AG04449 (cell line): Measurements from ENCODE around the gene ANKRD62.
"Not testable (repeated sequence)": the region's sequence is repeated elsewhere in the genome, so short reads cannot be mapped to it uniquely, and the experiment has no call there.

Experiments
- CTCF ChIA-PET: fragments of 350-600 bp; formaldehyde crosslinking; extraction: SDS; loops from one replicate; lab custom pipeline; 2021; ENCODE audit warnings: antibody characterized with exemption; lab: Yijun Ruan, JAX
- POLR2A ChIA-PET: fragments of 400-600, 350-600 bp; formaldehyde crosslinking; extraction: SDS; loops from one replicate; lab custom pipeline; 2020; ENCODE audit warnings: antibody characterized with exemption, inconsistent platforms; lab: Yijun Ruan, JAX
- DNase-seq: peaks from one replicate; pipeline ENCODE4 v3.0.0-alpha.2; 2010; ENCODE audit warnings: low read depth, low spot score
- H3K4me3 ChIP-seq: 2 replicates; pipeline ENCODE4 v1.5.1; 2011; ENCODE audit warnings: low read depth, mild to moderate bottlenecking, control low read depth, low read length
- TF ChIP-seq, protein P1 (sequence below): IDR thresholded peaks from one replicate; pipeline ENCODE4 v1.5.1; 2011; ENCODE audit warnings: mild to moderate bottlenecking, moderate library complexity, low read length, control low read depth, inconsistent platforms; ENCODE audit not compliant: insufficient read depth; ENCODE audit errors: missing control alignments

ANKRD62 gene

DNA sequence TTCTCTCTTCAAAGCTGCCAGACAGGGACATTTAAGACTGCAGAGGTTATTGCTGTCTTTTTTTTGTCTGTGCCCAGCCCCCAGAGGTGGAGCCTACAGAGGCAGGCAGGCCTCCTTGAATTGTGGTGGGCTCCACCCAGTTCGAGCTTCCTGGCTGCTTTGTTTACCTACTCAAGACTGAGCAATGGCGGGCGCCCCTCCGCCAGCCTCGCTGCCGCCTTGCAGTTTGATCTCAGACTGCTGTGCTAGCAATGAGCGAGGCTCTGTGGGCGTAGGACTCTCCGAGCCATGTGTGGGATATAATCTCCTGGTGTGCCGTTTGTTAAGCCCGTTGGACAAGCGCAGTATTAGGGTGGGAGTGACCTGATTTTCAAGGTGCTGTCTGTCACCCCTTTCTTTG is 47.2 kb downstream of the ANKRD62 start:
- CTCF ChIA-PET, DNase-seq, H3K4me3 ChIP-seq, POLR2A ChIA-PET: not testable (repeated sequence)

DNA sequence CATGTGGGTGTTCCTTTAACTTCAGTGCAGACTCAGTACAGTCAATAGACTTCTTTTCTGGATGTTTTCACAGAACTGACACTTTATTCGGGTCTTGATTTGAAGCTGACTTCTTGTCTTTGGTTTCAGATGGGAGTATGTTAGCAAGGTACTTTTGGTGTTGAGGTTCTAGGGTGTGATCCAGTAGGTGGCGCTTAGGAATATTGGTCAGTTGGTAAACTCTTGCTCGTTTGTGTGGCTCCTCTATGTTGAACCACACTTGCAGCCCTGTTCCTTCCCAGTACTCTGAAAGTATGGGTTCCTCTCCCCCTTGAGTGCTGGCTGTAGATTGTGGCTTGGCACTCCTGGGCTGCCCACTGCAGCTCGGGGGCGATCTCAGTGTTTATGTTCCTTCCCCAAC is 48.1 kb downstream of the ANKRD62 start:
- POLR2A ChIA-PET, H3K4me3 ChIP-seq, DNase-seq, CTCF ChIA-PET: not testable (repeated sequence)

DNA sequence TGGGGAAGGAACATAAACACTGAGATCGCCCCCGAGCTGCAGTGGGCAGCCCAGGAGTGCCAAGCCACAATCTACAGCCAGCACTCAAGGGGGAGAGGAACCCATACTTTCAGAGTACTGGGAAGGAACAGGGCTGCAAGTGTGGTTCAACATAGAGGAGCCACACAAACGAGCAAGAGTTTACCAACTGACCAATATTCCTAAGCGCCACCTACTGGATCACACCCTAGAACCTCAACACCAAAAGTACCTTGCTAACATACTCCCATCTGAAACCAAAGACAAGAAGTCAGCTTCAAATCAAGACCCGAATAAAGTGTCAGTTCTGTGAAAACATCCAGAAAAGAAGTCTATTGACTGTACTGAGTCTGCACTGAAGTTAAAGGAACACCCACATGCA is 55.8 kb downstream of the ANKRD62 start:
- POLR2A ChIA-PET, DNase-seq, CTCF ChIA-PET, H3K4me3 ChIP-seq: not testable (repeated sequence)

DNA sequence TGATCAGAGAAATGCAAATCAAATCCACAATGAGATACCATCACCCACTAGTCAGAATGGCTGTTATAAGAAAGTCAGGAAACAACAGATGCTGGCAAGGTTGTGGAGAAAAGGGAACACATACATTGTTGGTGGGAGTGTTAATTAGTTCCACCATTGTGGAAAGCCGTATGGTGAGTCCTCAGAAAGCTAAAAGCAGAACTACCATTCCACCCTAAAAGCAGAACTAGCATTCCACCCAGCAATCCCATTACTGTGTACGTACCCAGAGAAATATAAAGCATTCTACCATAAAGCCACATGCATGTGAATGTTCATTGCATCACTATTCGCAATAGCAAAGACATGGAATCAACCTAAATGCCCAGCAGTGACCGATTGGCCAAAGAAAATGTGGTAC is 60.7 kb downstream of the ANKRD62 start:
- TF ChIP-seq, protein P1, sequence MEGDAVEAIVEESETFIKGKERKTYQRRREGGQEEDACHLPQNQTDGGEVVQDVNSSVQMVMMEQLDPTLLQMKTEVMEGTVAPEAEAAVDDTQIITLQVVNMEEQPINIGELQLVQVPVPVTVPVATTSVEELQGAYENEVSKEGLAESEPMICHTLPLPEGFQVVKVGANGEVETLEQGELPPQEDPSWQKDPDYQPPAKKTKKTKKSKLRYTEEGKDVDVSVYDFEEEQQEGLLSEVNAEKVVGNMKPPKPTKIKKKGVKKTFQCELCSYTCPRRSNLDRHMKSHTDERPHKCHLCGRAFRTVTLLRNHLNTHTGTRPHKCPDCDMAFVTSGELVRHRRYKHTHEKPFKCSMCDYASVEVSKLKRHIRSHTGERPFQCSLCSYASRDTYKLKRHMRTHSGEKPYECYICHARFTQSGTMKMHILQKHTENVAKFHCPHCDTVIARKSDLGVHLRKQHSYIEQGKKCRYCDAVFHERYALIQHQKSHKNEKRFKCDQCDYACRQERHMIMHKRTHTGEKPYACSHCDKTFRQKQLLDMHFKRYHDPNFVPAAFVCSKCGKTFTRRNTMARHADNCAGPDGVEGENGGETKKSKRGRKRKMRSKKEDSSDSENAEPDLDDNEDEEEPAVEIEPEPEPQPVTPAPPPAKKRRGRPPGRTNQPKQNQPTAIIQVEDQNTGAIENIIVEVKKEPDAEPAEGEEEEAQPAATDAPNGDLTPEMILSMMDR: no peak
- CTCF ChIA-PET: no interaction called here
- no peak for DNase-seq
- POLR2A ChIA-PET: no interaction called here
- no peak overlapping the region for H3K4me3 ChIP-seq

DNA sequence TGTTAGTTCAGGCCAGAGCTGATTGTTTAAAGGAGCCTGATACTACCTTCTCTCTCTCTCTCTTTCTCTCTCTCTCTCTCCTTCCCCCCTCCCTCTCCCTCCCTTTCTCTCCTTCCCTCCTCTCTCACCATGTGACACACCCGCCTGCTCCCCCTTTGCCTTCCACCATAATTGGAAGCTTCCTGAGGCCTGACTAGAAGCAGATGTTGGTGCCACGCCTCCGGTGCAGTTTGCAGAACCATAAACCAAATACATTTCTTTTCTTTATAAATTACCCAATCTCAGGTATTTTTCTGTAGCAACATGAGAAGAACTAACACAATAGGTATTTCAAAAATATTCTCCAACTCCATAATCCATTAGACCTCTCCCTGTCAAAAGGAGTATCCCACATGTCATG is 62.4 kb downstream of the ANKRD62 start:
- H3K4me3 ChIP-seq: no peak overlapping the region
- CTCF ChIA-PET: no interaction called here
- no peak for DNase-seq
- POLR2A ChIA-PET: no interaction called here
- TF ChIP-seq, protein P1: no peak

DNA sequence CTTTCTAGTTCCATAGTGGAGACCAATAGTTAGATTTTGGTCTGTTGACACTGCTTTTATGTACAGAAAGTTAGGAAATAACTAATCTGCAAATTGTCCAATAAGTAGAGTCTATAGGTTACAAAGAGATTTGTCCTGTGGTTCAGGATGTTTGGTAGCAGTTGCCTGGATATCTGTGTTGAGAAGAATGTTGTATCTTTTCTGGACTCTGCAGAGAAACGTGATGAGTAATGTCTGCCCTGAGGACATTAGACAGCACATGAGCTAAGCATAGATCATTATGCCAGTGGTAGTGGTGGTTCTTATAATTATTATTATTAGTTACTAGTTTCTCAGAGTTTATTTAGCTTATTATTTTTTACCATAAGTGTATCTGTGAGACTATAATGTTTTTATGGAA is 65.8 kb downstream of the ANKRD62 start:
- no peak overlapping the region for H3K4me3 ChIP-seq
- DNase-seq: no peak
- CTCF ChIA-PET: no interaction called here
- POLR2A ChIA-PET: no interaction called here
- TF ChIP-seq, protein P1: no peak

DNA sequence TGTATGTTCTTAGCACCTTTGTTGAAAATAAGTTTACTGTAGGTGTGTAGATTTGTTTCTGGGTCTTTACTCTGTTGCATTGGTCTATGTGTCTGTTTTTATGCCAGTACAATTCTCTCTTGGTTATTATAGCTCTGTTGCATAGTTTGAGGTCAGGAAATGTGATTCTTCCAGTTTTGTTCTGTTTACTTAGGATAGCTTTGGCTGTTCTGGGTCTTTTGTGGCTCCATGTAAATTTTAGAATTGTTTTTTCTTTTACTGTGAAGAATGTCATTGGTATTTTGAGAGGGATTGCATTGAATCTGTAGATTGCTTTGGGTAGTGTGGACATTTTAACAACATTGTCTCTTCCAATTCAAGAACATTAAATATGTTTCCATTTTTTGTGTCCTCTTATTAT is 69.1 kb downstream of the ANKRD62 start:
- ChIA-PET CTCF (no interaction called here), POLR2A (no interaction called here)
- DNase-seq: no peak
- H3K4me3 ChIP-seq: no peak overlapping the region
- TF ChIP-seq, protein P1: no peak

DNA sequence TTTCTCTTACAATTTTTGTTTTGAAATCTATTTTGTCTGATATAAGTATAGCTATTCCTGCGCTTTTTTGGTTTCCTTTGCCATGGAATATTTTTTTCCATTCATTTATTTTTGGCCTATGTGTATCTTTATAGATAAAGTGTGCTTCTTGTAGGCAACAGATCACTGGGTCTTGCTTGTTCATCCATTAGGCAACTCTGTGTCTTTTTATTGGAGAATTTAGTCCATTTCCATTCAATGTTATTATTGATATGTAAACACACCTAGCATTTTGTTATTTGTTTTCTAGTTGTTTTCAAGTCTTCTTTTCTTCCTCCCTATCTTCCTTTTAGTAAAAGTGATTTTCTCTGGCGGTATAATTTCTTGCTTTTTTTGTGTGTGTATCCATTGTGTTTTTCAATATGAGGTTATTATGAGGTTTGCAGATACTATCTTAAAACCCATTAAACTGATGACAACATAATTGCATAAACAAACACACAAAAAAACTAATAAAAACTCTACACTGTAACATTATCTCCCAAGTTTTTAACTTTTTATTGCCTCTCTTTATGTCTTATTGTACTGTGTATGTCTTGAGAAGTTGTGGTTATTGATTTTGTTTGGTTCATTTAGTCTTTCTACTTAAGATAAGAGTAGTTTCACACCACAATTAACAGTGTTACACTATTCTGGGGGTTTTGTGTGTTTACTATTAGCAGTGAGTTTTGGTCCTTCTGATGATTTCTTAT is 71.6 kb downstream of the ANKRD62 start:
- ChIA-PET POLR2A (no interaction called here), CTCF (no interaction called here)
- no peak overlapping the region for H3K4me3 ChIP-seq
- TF ChIP-seq, protein P1: no peak
- DNase-seq: no peak
